Activated T-helper 1 cell treated with anti-CD3 and anti-CD28 coated beads, Interleukin-12 subunit alpha, Interleukin-12 subunit beta, Interleukin-2, Interleukin-4 antibody, amounts not matched to agents 30 ng/mL and 10 ng/mL and 1 ng/mL, durations not matched to agents 14 hours and 24 hours and 36 hours (primary cell): ENCODE data around the gene WDR90. TPM values are rescaled to one million over a fixed set of nuclear protein-coding genes. Genes with fewer than 3 reads are reported as not detected.
"Not testable (repeated sequence)": the region's sequence is repeated elsewhere in the genome, so short reads cannot be mapped to it uniquely, and the experiment has no call there.

Source experiments
- DNase-seq: peaks from one replicate; pipeline ENCODE4 v3.0.0; 2021; ENCODE audit warnings: low spot score
- H3K27ac Mint-ChIP-seq: one replicate; pipeline ENCODE4 v1.8.0; 2021; ENCODE audit warnings: mild to moderate bottlenecking, mixed read lengths
- H3K27me3 Mint-ChIP-seq: one replicate; pipeline ENCODE4 v1.8.0; 2022; ENCODE audit warnings: mild to moderate bottlenecking, moderate library complexity, mixed read lengths; ENCODE audit not compliant: insufficient read depth
- H3K36me3 Mint-ChIP-seq: one replicate; pipeline ENCODE4 v1.8.0; 2021; ENCODE audit warnings: low read depth, mixed read lengths
- H3K4me1 Mint-ChIP-seq: one replicate; pipeline ENCODE4 v1.8.0; 2021; ENCODE audit warnings: low read depth, mixed read lengths
- H3K4me3 Mint-ChIP-seq: one replicate; pipeline ENCODE4 v1.8.0; 2021; ENCODE audit warnings: mild to moderate bottlenecking, moderate library complexity, mixed read lengths
- H3K9me3 Mint-ChIP-seq: one replicate; pipeline ENCODE4 v1.8.0; 2021; ENCODE audit warnings: mixed read lengths
- intact Hi-C: fragments of 100-400 bp; cut with micrococcal nuclease; formaldehyde crosslinking; loops from one replicate; pipeline ENCODE4 v1.15.1; 2024
- total RNA-seq: library from RNA; stranded (reverse); gene quantifications from 2 replicates; pipeline ENCODE4 v1.2.3, GENCODE V29; 2022

WDR90 gene
- total RNA-seq, 1 donor from 2014 or later, result 82.3 TPM

GRCh38 chr16:712740-713250 lies 63.6 kb downstream of the WDR90 start:
- peak overlapping the region; percentile 0 for H3K27ac Mint-ChIP-seq
- H3K4me3 Mint-ChIP-seq, result not testable (repeated sequence)
- H3K27me3 Mint-ChIP-seq, result peaks cover 27% of the 10 kb centered on the region

GRCh38 chr16:714079-714478 lies 64.9 kb downstream of the WDR90 start:
- Mint-ChIP-seq H3K4me1 (no peaks in the 10 kb centered on the region), H3K9me3 (no peaks in the 10 kb centered on the region), H3K4me3 (no peak overlapping the region), H3K27ac (no peak overlapping the region), H3K36me3 (no peaks in the 10 kb centered on the region), H3K27me3 (peaks cover 20% of the 10 kb centered on the region)
- no peak for DNase-seq
- intact Hi-C loops, result loop anchor here (1.0 to 5.0 kb wide), 3 partner anchors 23 to 93 kb away; partner anchors contain the start of genes CHTF18, RPUSD1 and WDR24

More at GRCh38 chr16:712740-713250, 63.6 kb downstream of the WDR90 start:
- not testable (repeated sequence) for H3K4me1 Mint-ChIP-seq, H3K36me3 Mint-ChIP-seq, H3K9me3 Mint-ChIP-seq, DNase-seq
- intact Hi-C loops, result loop anchor here (5.0 kb wide), 1 partner anchor 95 kb away; no protein-coding TSS in a partner anchor

GRCh38 chr16:714558-715476 lies 65.7 kb downstream of the WDR90 start, which contains the start of gene METRN:
Gene METRN, plus strand, starts transcription at chr16:715118. Its CDS starts 172 bp downstream, at chr16:715290.
- H3K4me1 Mint-ChIP-seq, result no peaks in the 10 kb centered on the region
- H3K4me3 Mint-ChIP-seq, result peak within 1 kb of the TSS; percentile 60
- DNase-seq, result peak; percentile 88
- intact Hi-C loops, result loop anchor here (1.0 to 5.0 kb wide), 4 partner anchors 24 to 92 kb away; partner anchors contain the start of genes CHTF18, RPUSD1, STUB1 and WDR24
- H3K27ac Mint-ChIP-seq, result no peak within 1 kb of the TSS
- peaks cover 19% of the 10 kb centered on the region for H3K27me3 Mint-ChIP-seq
- no peaks in the 10 kb centered on the region for H3K36me3 Mint-ChIP-seq
- H3K9me3 Mint-ChIP-seq, result no peaks in the 10 kb centered on the region

GRCh38 chr16:715477-716199 lies 66.5 kb downstream of the WDR90 start:
- H3K4me3 Mint-ChIP-seq, result peak overlapping the region; percentile 60
- no peak overlapping the region for H3K27ac Mint-ChIP-seq
- no peaks in the 10 kb centered on the region for H3K4me1 Mint-ChIP-seq
- H3K27me3 Mint-ChIP-seq, result peaks cover 19% of the 10 kb centered on the region
- no peaks in the 10 kb centered on the region for H3K9me3 Mint-ChIP-seq
- no peak for DNase-seq
- intact Hi-C loops, result loop anchor here (1.0 to 2.0 kb wide), 2 partner anchors 25 to 35 kb away; partner anchors contain the start of genes STUB1 and WDR24
- no peaks in the 10 kb centered on the region for H3K36me3 Mint-ChIP-seq

- H3K27me3 Mint-ChIP-seq, result peaks cover 19% of the 10 kb centered on the region
- no peaks in the 10 kb centered on the region for H3K36me3 Mint-ChIP-seq
- intact Hi-C loops, result no loop called here
- H3K4me3 Mint-ChIP-seq, result peak overlapping the region; percentile 60
- H3K9me3 Mint-ChIP-seq, result no peaks in the 10 kb centered on the region
- H3K4me1 Mint-ChIP-seq, result no peaks in the 10 kb centered on the region
- no peak for DNase-seq
- peak overlapping the region; percentile 61 for H3K27ac Mint-ChIP-seq
These were observed 67.0 kb downstream of the WDR90 start for GRCh38 chr16:716200-716568.

GRCh38 chr16:716768-717325 lies 67.7 kb downstream of the WDR90 start:
- Mint-ChIP-seq H3K4me1 (no peaks in the 10 kb centered on the region), H3K9me3 (no peaks in the 10 kb centered on the region), H3K4me3 (no peak overlapping the region), H3K27me3 (peaks cover 19% of the 10 kb centered on the region), H3K36me3 (no peaks in the 10 kb centered on the region), H3K27ac (no peak overlapping the region)
- DNase-seq, result no peak
- intact Hi-C loops, result no loop called here

Other genes starting within 250 kb of the WDR90 start
- 18.0 and 20.1 TPM in 2 replicates for gene DECR2, start 247.5 kb upstream of the WDR90 start, total RNA-seq
- gene RAB11FIP3, start 223.7 kb upstream of the WDR90 start, total RNA-seq, result 41.4 and 47.5 TPM in 2 replicates
- 122 and 124 TPM in 2 replicates for gene CAPN15, start 121.7 kb upstream of the WDR90 start, total RNA-seq
- not detected in 2 replicates for gene PRR35, start 89.0 kb upstream of the WDR90 start, total RNA-seq
- 1.0 and 1.2 TPM in 2 replicates for gene NHLRC4, start 82.4 kb upstream of the WDR90 start, total RNA-seq
- gene PIGQ, start 79.4 kb upstream of the WDR90 start, total RNA-seq, result 50.1 and 52.6 TPM in 2 replicates
- gene RAB40C, start 59.3 kb upstream of the WDR90 start, total RNA-seq, result 14.0 and 15.2 TPM in 2 replicates
- gene WFIKKN1, start 18.4 kb upstream of the WDR90 start, total RNA-seq, result 0.34 and 0.44 TPM in 2 replicates
- gene METTL26, start 13.1 kb upstream of the WDR90 start, total RNA-seq, result 141 and 147 TPM in 2 replicates
- 66.5 and 67.6 TPM in 2 replicates for gene MCRIP2, start 7.5 kb upstream of the WDR90 start, total RNA-seq
- 165 and 177 TPM in 2 replicates for gene RHOT2, start 18.8 kb downstream of the WDR90 start, total RNA-seq
- 0.71 and 1.1 TPM in 2 replicates for gene RHBDL1, start 26.3 kb downstream of the WDR90 start, total RNA-seq
- gene STUB1, start 31.0 kb downstream of the WDR90 start, total RNA-seq, result 94.0 and 95.4 TPM in 2 replicates
- gene JMJD8, start 35.0 kb downstream of the WDR90 start, total RNA-seq, result 63.4 and 71.4 TPM in 2 replicates
- 21.6 and 22.1 TPM in 2 replicates for gene WDR24, start 41.0 kb downstream of the WDR90 start, total RNA-seq
- 6.3 and 7.6 TPM in 2 replicates for gene FBXL16, start 56.4 kb downstream of the WDR90 start, total RNA-seq
- 21.8 and 29.6 TPM in 2 replicates for gene METRN, start 65.8 kb downstream of the WDR90 start, total RNA-seq
- 41.3 and 41.6 TPM in 2 replicates for gene ANTKMT, start 71.8 kb downstream of the WDR90 start, total RNA-seq
- 5.8 and 7.8 TPM in 2 replicates for gene CCDC78, start 77.1 kb downstream of the WDR90 start, total RNA-seq
- 15.8 and 19.1 TPM in 2 replicates for gene HAGHL, start 77.7 kb downstream of the WDR90 start, total RNA-seq
- 41.0 and 43.1 TPM in 2 replicates for gene CIAO3, start 91.6 kb downstream of the WDR90 start, total RNA-seq
- not detected in 2 replicates for gene MSLN, start 111.4 kb downstream of the WDR90 start, total RNA-seq
- 49.4 and 49.9 TPM in 2 replicates for gene RPUSD1, start 139.0 kb downstream of the WDR90 start, total RNA-seq
- 142 and 154 TPM in 2 replicates for gene CHTF18, start 139.3 kb downstream of the WDR90 start, total RNA-seq
- gene GNG13, start 151.4 kb downstream of the WDR90 start, total RNA-seq, result not detected in 2 replicates